NCI-H128 (cell line): ENCODE results near the gene SLC35F3.
A peak's percentile ranks its signal among the peaks of the same experiment; 100 is the strongest.
"Not testable (repeated sequence)": the region's sequence is repeated elsewhere in the genome, so short reads cannot be mapped to it uniquely, and the experiment has no call there.

Source experiments
- DNase-seq: peaks from one replicate; lab custom pipeline; 2025; ENCODE audit not compliant: unreplicated experiment; lab: John Stamatoyannopoulos, UW

The SLC35F3 gene

GRCh38 chr1:234096161-234096770 is 191.8 kb downstream of the SLC35F3 start:
- no peak for DNase-seq

- peak; percentile 45 for DNase-seq
These were observed 198.1 kb downstream of the SLC35F3 start for GRCh38 chr1:234102583-234102982.

GRCh38 chr1:234103198-234103597 is 198.7 kb downstream of the SLC35F3 start:
- no peak for DNase-seq

- DNase-seq = no peak
These were observed 201.6 kb downstream of the SLC35F3 start for GRCh38 chr1:234106032-234106431.

- peak; percentile 31 for DNase-seq
These were observed 203.0 kb downstream of the SLC35F3 start for GRCh38 chr1:234107416-234108021.

- DNase-seq = no peak
These were observed 204.4 kb downstream of the SLC35F3 start for GRCh38 chr1:234108921-234109320.

- DNase-seq = no peak
These were observed 205.4 kb downstream of the SLC35F3 start for GRCh38 chr1:234109840-234110239.

- DNase-seq = no peak
These were observed 207.1 kb downstream of the SLC35F3 start for GRCh38 chr1:234111458-234112142.

- peak; percentile 54 for DNase-seq
These were observed 210.3 kb downstream of the SLC35F3 start for GRCh38 chr1:234114648-234115307.

- no peak for DNase-seq
These were observed 214.4 kb downstream of the SLC35F3 start for GRCh38 chr1:234118911-234119310.

GRCh38 chr1:234119431-234119830 is 215.0 kb downstream of the SLC35F3 start:
- no peak for DNase-seq

- DNase-seq = no peak
These were observed 216.0 kb downstream of the SLC35F3 start for GRCh38 chr1:234120327-234120944.

GRCh38 chr1:234121659-234122058 is 217.2 kb downstream of the SLC35F3 start:
- not testable (repeated sequence) for DNase-seq

GRCh38 chr1:234122571-234122970 is 218.1 kb downstream of the SLC35F3 start:
- not testable (repeated sequence) for DNase-seq

- DNase-seq = no peak
These were observed 219.4 kb downstream of the SLC35F3 start for GRCh38 chr1:234123867-234124266.

GRCh38 chr1:234125283-234125682 is 220.8 kb downstream of the SLC35F3 start:
- DNase-seq = no peak

GRCh38 chr1:234125714-234126113 is 221.2 kb downstream of the SLC35F3 start:
- no peak for DNase-seq

- DNase-seq = no peak
These were observed 222.7 kb downstream of the SLC35F3 start for GRCh38 chr1:234127026-234127671.

GRCh38 chr1:234132795-234133194 is 228.3 kb downstream of the SLC35F3 start:
- DNase-seq = no peak

GRCh38 chr1:234134878-234135277 is 230.4 kb downstream of the SLC35F3 start:
- no peak for DNase-seq

GRCh38 chr1:234135501-234135900 is 231.0 kb downstream of the SLC35F3 start:
- DNase-seq = no peak
